ENCODE measurements around the gene FLAD1. TPM values are rescaled to one million over a fixed set of nuclear protein-coding genes. Genes with fewer than 3 reads are reported as not detected.

FLAD1 gene
- total RNA-seq, 1 experiment from 2014 or later: 75.1 TPM

DNA sequence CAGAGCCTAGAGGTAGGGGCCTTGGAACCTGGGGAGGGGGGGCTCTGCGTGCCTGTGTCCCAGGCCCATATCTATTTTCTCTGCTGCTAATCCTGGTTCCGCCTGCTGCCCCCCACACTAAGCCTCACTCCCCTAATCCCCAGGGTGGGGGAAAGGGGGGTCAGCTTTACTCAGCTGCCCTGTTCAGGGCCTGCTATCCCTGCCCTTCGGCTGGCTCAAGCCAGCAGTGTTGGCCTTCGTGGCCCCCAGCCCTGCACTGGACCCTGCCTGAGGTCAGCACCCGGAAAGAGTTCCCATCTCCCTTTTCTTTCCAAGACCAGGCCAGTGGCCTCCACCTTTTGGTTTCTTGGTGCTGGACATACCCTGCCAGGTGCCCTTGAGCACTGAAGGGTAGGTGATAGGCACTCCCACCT, 27.9 kb downstream of the FLAD1 start:
- TF ChIP-seq, protein P1, sequence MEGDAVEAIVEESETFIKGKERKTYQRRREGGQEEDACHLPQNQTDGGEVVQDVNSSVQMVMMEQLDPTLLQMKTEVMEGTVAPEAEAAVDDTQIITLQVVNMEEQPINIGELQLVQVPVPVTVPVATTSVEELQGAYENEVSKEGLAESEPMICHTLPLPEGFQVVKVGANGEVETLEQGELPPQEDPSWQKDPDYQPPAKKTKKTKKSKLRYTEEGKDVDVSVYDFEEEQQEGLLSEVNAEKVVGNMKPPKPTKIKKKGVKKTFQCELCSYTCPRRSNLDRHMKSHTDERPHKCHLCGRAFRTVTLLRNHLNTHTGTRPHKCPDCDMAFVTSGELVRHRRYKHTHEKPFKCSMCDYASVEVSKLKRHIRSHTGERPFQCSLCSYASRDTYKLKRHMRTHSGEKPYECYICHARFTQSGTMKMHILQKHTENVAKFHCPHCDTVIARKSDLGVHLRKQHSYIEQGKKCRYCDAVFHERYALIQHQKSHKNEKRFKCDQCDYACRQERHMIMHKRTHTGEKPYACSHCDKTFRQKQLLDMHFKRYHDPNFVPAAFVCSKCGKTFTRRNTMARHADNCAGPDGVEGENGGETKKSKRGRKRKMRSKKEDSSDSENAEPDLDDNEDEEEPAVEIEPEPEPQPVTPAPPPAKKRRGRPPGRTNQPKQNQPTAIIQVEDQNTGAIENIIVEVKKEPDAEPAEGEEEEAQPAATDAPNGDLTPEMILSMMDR (IDR thresholded peaks at IDR 0.05; ENCODE audit: unreplicated experiment): no peak
- Mint-ChIP-seq H3K27me3 (ENCODE audit: unreplicated experiment) (no peaks in the 10 kb centered on the region), H3K36me3 (ENCODE audit: insufficient read depth, unreplicated experiment) (peaks cover 17% of the 10 kb centered on the region), H3K9me3 (ENCODE audit: low read depth, unreplicated experiment) (no peaks in the 10 kb centered on the region), H3K4me1 (ENCODE audit: low read depth, unreplicated experiment) (peaks cover 25% of the 10 kb centered on the region), H3K4me3 (ENCODE audit: low read depth, unreplicated experiment) (no peak overlapping the region), H3K27ac (ENCODE audit: unreplicated experiment) (no peak overlapping the region)
- intact Hi-C loops (cut with micrococcal nuclease; ENCODE audit: unreplicated experiment): no loop called here
- DNase-seq: no peak
- no TSS peak for BruUV-seq (replicated peaks)
- CTCF ChIA-PET: no interaction called here

DNA sequence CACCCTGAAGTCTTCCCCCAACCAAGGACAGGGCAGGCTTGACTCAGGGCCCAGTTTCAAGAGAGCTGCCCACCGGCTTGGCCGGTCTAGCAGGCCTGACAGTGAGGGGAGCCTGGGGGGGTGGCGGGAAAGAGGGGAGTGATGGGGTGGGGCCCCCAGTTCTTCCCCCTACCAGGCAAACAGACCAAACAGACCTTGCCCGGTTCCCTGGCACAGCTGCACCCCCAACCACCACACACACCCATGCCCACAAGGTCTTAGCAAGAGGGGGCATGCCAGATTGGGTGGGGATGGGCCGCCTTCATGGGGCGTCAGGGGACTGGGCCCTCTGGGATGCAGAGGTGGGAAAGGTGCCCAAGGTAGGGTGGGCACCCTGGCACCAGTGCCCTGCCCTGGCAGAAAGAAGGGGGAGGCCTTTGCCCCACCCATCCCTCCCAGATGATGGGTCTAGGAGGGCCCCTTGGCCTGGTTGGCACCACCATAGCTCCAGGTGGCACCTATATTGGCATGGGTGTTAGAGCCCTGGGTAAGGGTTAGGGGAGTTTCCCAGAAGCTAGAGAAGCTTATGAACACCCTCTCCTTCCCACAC, 28.4 kb downstream of the FLAD1 start:
- H3K4me3 Mint-ChIP-seq (ENCODE audit: low read depth, unreplicated experiment): no peak overlapping the region
- H3K4me1 Mint-ChIP-seq (ENCODE audit: low read depth, unreplicated experiment): peaks cover 20% of the 10 kb centered on the region
- no peaks in the 10 kb centered on the region for H3K9me3 Mint-ChIP-seq (ENCODE audit: low read depth, unreplicated experiment)
- peaks cover 22% of the 10 kb centered on the region for H3K36me3 Mint-ChIP-seq (ENCODE audit: insufficient read depth, unreplicated experiment)
- TF ChIP-seq, protein P1 (IDR thresholded peaks at IDR 0.05; ENCODE audit: unreplicated experiment): no peak
- intact Hi-C loops (cut with micrococcal nuclease; ENCODE audit: unreplicated experiment): no loop called here
- DNase-seq: no peak
- BruUV-seq (replicated peaks): no TSS peak
- CTCF ChIA-PET: interaction anchor here (0.7 kb wide), 1 partner anchor 38 kb away, joined by 14 read pairs; no protein-coding TSS in a partner anchor
- no peaks in the 10 kb centered on the region for H3K27me3 Mint-ChIP-seq (ENCODE audit: unreplicated experiment)
- H3K27ac Mint-ChIP-seq (ENCODE audit: unreplicated experiment): no peak overlapping the region

DNA sequence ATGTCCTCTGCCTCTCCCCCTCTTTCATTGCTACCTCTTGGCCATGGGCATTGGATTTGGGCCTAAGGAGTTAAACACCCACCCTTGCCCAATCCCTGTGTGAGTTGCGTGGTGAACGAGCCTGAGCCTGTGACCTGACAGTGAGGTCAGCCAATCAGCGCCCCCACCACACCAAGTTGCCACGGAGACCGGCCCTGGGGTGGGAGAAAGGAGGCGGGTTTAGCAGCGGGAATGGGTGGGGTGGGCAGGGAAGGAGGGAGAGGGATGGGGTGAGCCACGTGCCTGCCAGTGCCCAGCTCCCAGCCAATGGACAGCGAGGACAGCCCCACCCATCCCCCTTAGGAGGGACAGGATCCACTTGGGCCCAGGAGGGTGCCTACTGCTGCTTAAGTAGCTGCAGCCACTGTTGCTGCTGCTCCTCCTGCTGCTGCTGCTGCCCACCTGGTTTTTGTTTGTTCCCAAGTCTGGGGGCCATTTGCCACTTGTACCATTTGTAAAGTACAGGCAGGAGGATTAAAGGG, 28.9 kb downstream of the FLAD1 start:
- Mint-ChIP-seq H3K4me3 (ENCODE audit: low read depth, unreplicated experiment) (no peak overlapping the region), H3K27me3 (ENCODE audit: unreplicated experiment) (no peaks in the 10 kb centered on the region), H3K36me3 (ENCODE audit: insufficient read depth, unreplicated experiment) (peaks cover 28% of the 10 kb centered on the region), H3K9me3 (ENCODE audit: low read depth, unreplicated experiment) (no peaks in the 10 kb centered on the region), H3K4me1 (ENCODE audit: low read depth, unreplicated experiment) (peaks cover 14% of the 10 kb centered on the region), H3K27ac (ENCODE audit: unreplicated experiment) (no peak overlapping the region)
- CTCF ChIA-PET: interaction anchor here (0.7 kb wide), 1 partner anchor 38 kb away, joined by 14 read pairs; no protein-coding TSS in a partner anchor
- TF ChIP-seq, protein P1 (IDR thresholded peaks at IDR 0.05; ENCODE audit: unreplicated experiment): no peak
- no peak for DNase-seq
- BruUV-seq (replicated peaks): no TSS peak
- intact Hi-C loops (cut with micrococcal nuclease; ENCODE audit: unreplicated experiment): no loop called here

DNA sequence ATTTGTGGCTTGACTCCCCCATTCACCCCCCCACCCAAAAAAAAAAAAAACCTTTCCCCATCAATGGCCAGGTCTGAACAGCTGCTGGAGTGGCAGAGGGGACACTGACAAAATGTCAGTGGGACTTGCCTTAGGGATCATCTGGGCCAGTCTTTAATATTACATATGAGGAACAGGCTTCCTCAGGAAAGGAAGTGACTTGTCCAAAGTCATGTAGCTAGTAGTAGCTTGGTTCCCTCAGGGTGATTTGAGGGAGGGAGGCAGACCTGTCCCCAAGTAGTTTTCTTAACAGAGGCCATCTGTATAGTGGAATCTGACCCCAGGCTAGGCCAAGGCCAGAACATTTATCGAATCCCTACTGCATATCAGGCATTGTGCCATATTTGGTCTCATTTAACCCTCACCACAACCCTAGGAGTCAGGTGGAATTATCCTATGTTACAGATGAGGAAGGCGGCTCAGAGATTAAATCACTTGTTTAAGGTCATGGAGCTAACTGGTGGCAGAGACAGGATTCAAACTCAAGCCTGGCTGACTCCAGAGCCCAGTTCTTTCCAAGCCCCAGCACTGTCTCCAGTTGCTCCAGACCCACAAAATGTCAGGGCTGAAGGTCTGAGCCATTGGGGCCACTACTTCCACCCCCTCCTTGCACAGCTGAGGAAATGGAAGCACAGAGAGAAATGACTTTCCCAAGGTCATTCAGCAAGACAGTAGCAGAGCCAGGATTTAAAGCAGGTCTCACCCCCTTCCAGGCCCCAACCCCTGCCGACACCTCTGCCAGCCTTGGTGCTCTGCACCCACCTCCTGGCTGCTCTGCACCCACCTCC, 29.8 kb downstream of the FLAD1 start:
- CTCF ChIA-PET: interaction anchor here (0.6 to 0.8 kb wide), 2 partner anchors 9 to 17 kb away, joined by 3 to 5 read pairs; no protein-coding TSS in a partner anchor
- intact Hi-C loops (cut with micrococcal nuclease; ENCODE audit: unreplicated experiment): no loop called here

More for the DNA sequence above, 29.8 kb downstream of the FLAD1 start:
- no peaks in the 10 kb centered on the region for H3K27me3 Mint-ChIP-seq (ENCODE audit: unreplicated experiment)
- no peak overlapping the region for H3K4me3 Mint-ChIP-seq (ENCODE audit: low read depth, unreplicated experiment)
- peaks cover 37% of the 10 kb centered on the region for H3K36me3 Mint-ChIP-seq (ENCODE audit: insufficient read depth, unreplicated experiment)
- no peak for DNase-seq
- TF ChIP-seq, protein P1 (IDR thresholded peaks at IDR 0.05; ENCODE audit: unreplicated experiment): no peak
- H3K9me3 Mint-ChIP-seq (ENCODE audit: low read depth, unreplicated experiment): no peaks in the 10 kb centered on the region
- no peak overlapping the region for H3K27ac Mint-ChIP-seq (ENCODE audit: unreplicated experiment)
- no TSS peak for BruUV-seq (replicated peaks)
- peaks cover 14% of the 10 kb centered on the region for H3K4me1 Mint-ChIP-seq (ENCODE audit: low read depth, unreplicated experiment)
